HG02642 (cell line): ENCODE results near the gene NDEL1.

Source experiments
- ATAC-seq: cut with Tn5 transposase; IDR thresholded peaks from one replicate; pipeline ENCODE4 v1.9.1; 2021; ENCODE audit warnings: mild to moderate bottlenecking; ENCODE audit not compliant: unreplicated experiment, poor library complexity

The NDEL1 gene

GRCh38 chr17:8494506-8495111 lies 58.9 kb downstream of the NDEL1 start:
- no peak for ATAC-seq

GRCh38 chr17:8496081-8496480 lies 60.4 kb downstream of the NDEL1 start:
- no peak for ATAC-seq

- no peak for ATAC-seq
Measured at GRCh38 chr17:8499171-8499570, 63.5 kb downstream of the NDEL1 start.

- no peak for ATAC-seq
Measured at GRCh38 chr17:8499614-8500013, 63.9 kb downstream of the NDEL1 start.

GRCh38 chr17:8500609-8501008 lies 64.9 kb downstream of the NDEL1 start:
- no peak for ATAC-seq

GRCh38 chr17:8502126-8502525 lies 66.4 kb downstream of the NDEL1 start:
- ATAC-seq: no peak

- ATAC-seq: no peak
Measured at GRCh38 chr17:8503368-8503767, 67.7 kb downstream of the NDEL1 start.

- no peak for ATAC-seq
Measured at GRCh38 chr17:8503807-8504206, 68.1 kb downstream of the NDEL1 start.

- ATAC-seq: no peak
Measured at GRCh38 chr17:8504460-8505207, 69.0 kb downstream of the NDEL1 start.

GRCh38 chr17:8506145-8506544 lies 70.5 kb downstream of the NDEL1 start:
- ATAC-seq: no peak

GRCh38 chr17:8514801-8515200 lies 79.1 kb downstream of the NDEL1 start:
- ATAC-seq: no peak
